ENCODE measurements around the gene PEX5. TPM values are rescaled to one million over a fixed set of nuclear protein-coding genes. Genes with fewer than 3 reads are reported as not detected.

Gene PEX5
- total RNA-seq, 2 experiments from 2014 or later, result 26.0 to 27.9 TPM

DNA sequence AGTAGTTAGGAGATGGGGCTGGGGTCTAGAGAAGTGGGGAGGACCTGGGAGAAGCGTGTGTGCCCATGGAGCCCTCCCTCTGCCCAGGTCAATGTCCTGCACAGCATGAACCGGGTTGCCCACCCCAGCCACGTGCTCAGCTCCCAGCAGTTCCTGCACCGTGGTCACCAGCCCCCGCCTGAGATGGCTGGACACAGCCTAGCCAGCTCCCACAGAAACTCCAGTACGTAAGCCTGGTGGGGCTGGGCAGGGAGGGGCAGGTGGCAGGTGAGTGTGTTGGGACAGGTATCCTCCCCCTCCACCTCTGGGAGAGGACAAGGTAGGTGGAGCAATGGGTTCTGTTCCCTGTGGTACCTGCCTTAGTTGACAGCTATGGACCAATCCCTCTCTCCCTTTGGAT lies 38.6 kb upstream of the PEX5 start:
- no peak for DNase-seq
- ChIA-PET CTCF (no interaction called here), POLR2A (no interaction called here)
- no peaks in the 10 kb centered on the region for H3K9me3 Mint-ChIP-seq
- no peaks in the 10 kb centered on the region for H3K27me3 Mint-ChIP-seq
- peaks cover 17% of the 10 kb centered on the region for H3K36me3 Mint-ChIP-seq
- intact Hi-C loops (cut with micrococcal nuclease), result no loop called here
- no peaks in the 10 kb centered on the region for H3K4me1 Mint-ChIP-seq (ENCODE audit: low read depth)
- no peak overlapping the region for H3K27ac Mint-ChIP-seq
- H3K4me3 Mint-ChIP-seq, result no peak overlapping the region

- H3K9me3 Mint-ChIP-seq, result no peaks in the 10 kb centered on the region
- CTCF ChIA-PET, result no interaction called here
- no peaks in the 10 kb centered on the region for H3K4me1 Mint-ChIP-seq (ENCODE audit: low read depth)
- no peaks in the 10 kb centered on the region for H3K27me3 Mint-ChIP-seq
- H3K36me3 Mint-ChIP-seq, result peaks cover 16% of the 10 kb centered on the region
- POLR2A ChIA-PET, result no interaction called here
- intact Hi-C loops (cut with micrococcal nuclease), result no loop called here
- no peak for DNase-seq
- no peak overlapping the region for H3K27ac Mint-ChIP-seq
- H3K4me3 Mint-ChIP-seq, result no peak overlapping the region
These were observed 38.0 kb upstream of the PEX5 start for GRCh38 chr12:7151532-7151931.

DNA sequence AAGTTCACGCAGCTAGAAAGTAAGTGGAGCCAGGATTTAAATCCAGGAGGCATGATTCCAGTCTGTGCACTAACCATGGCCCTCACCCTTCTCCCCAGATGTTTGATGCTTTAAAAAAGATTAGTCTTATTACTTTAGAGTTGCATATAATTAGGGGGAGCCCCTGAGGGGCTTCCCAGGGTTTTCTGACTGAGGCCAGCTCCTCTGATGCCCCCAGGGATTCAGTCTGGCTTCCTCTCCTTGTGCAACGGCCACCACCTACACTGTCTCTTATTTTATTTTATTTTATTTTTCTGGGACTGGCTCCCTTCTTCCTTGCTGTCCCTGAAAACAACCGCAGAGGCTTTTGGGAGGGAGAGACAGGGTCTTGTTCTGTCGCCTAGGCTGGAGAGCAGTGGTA lies 36.7 kb upstream of the PEX5 start:
- intact Hi-C loops (cut with micrococcal nuclease), result no loop called here

GRCh38 chr12:7154042-7154441 lies 35.4 kb upstream of the PEX5 start:
- Mint-ChIP-seq H3K4me3 (no peak overlapping the region), H3K9me3 (no peaks in the 10 kb centered on the region), H3K27me3 (no peaks in the 10 kb centered on the region), H3K4me1 (ENCODE audit: low read depth) (no peaks in the 10 kb centered on the region), H3K36me3 (peaks cover 11% of the 10 kb centered on the region), H3K27ac (no peak overlapping the region)
- no peak for DNase-seq
- ChIA-PET CTCF (interaction anchor here (1.0 to 1.9 kb wide), 2 partner anchors 9 to 12 kb away, joined by 4 read pairs; no protein-coding TSS in a partner anchor), POLR2A (no interaction called here)
- intact Hi-C loops (cut with micrococcal nuclease), result no loop called here

More for the DNA sequence above, 36.7 kb upstream of the PEX5 start:
- DNase-seq, result no peak
- Mint-ChIP-seq H3K36me3 (peaks cover 15% of the 10 kb centered on the region), H3K9me3 (no peaks in the 10 kb centered on the region), H3K27ac (no peak overlapping the region), H3K27me3 (no peaks in the 10 kb centered on the region), H3K4me1 (ENCODE audit: low read depth) (no peaks in the 10 kb centered on the region), H3K4me3 (no peak overlapping the region)
- ChIA-PET CTCF (interaction anchor here (0.6 to 0.8 kb wide), 2 partner anchors 9 kb away, joined by 3 to 4 read pairs; no protein-coding TSS in a partner anchor), POLR2A (no interaction called here)

DNA sequence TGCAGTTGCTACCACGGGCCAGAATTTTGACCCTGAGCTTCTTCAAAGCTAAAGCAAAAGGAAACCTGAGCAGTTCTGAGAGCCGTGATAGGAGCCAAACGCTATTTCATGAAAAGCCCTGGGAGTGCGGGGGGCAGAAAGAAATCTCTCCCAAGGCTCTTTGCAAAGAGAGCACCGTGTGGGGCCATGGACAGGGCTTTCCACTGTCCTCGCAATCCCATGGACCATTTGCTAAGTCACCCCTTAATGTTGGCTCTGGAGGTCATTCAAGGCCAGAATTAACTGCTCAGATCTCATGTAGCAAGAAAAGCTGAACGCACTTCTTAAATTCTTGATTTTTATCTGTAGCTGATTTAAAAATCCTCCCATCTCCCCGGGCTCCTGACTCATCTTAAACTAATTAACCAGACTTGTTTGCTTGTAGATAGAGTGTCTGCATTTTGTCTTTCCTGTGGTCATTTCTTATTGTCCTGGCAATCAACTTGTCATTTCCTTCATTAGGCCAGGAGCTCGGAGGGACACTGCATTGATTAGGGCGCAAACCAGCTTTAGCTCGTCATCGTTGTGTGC lies 34.5 kb upstream of the PEX5 start:
- ChIA-PET CTCF (interaction anchor here (1.0 to 1.9 kb wide), 2 partner anchors 10 to 13 kb away, joined by 4 read pairs; no protein-coding TSS in a partner anchor), POLR2A (no interaction called here)
- intact Hi-C loops (cut with micrococcal nuclease), result no loop called here
- Mint-ChIP-seq H3K36me3 (peaks cover 8% of the 10 kb centered on the region), H3K4me3 (no peak overlapping the region), H3K27me3 (no peaks in the 10 kb centered on the region), H3K4me1 (ENCODE audit: low read depth) (no peaks in the 10 kb centered on the region), H3K9me3 (no peaks in the 10 kb centered on the region), H3K27ac (no peak overlapping the region)
- no peak for DNase-seq

- Mint-ChIP-seq H3K4me3 (no peak overlapping the region), H3K9me3 (no peaks in the 10 kb centered on the region), H3K4me1 (ENCODE audit: low read depth) (no peaks in the 10 kb centered on the region), H3K27ac (no peak overlapping the region), H3K27me3 (no peaks in the 10 kb centered on the region), H3K36me3 (peaks cover 8% of the 10 kb centered on the region)
- intact Hi-C loops (cut with micrococcal nuclease), result no loop called here
- ChIA-PET POLR2A (no interaction called here), CTCF (no interaction called here)
- no peak for DNase-seq
These were observed 33.9 kb upstream of the PEX5 start for GRCh38 chr12:7155471-7156034.

DNA sequence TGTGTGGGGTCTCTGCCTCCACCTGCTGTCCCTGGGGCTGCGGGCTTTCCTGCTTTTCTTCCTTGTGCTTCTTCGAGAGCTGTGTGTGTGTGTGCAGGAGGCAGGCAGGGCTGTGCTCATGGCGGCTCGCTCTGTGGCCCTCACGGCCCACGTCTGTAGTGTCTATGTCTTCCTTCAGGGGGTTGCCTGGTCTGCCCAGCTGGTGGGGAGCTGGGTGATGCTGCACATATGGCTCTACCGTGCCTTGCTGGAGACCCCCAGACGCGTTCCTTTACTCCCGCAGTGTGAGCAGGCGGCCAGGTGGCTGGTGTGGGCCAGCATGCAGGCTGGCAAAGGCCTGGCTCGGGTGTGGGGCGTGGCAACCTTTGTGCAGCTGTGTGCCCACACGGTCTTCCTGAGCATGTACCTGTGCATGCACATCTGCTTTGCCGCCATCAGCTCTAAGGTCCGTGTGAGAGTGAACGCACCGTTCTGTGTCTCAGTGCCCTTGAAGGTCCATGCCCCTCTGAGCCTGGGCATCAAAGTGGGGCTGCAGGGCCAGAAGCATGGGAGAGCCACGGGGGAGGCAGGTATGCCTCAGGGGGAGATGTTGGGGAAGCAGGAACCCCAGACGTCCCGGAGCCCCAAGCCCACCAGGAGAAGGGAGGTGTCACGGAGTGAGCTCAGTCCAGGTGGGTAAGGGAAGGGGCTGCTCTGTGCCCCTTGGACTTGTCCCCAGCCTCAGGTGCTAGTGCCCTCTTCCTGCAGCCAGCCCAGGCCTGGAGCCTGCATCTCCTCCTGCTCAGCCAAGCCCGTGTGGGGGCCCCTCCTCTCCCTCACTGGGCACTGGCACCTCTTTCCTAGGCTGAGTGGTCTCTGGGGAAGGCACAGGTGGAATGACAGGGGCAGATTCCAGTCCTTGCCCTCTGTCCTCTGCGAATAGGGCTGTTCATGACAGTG lies 33.0 kb upstream of the PEX5 start:
- H3K27me3 Mint-ChIP-seq, result no peaks in the 10 kb centered on the region
- H3K36me3 Mint-ChIP-seq, result peaks cover 5% of the 10 kb centered on the region
- intact Hi-C loops (cut with micrococcal nuclease), result no loop called here
- H3K9me3 Mint-ChIP-seq, result no peaks in the 10 kb centered on the region
- POLR2A ChIA-PET, result no interaction called here
- H3K27ac Mint-ChIP-seq, result no peak overlapping the region
- CTCF ChIA-PET, result no interaction called here
- no peak for DNase-seq
- no peaks in the 10 kb centered on the region for H3K4me1 Mint-ChIP-seq (ENCODE audit: low read depth)
- H3K4me3 Mint-ChIP-seq, result no peak overlapping the region

DNA sequence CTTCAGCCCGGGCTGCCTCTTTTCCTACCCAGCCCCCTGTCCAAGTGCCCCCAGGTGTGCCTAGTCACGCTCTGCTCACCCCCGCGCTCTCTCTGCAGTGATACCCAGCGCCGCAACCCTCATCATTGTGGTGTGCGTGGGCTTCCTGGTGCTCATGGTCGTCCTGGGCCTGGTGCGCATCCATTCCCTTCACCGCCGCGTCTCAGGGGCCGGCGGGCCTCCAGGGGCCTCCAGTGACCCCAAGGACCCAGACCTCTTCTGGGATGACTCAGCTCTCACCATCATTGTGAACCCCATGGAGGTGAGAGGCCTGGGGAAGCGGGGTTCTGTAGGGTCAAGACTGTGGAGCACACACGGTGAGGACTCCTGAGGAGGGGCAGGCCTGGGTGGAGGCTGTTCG lies 32.1 kb upstream of the PEX5 start:
- DNase-seq, result no peak
- no peak overlapping the region for H3K4me3 Mint-ChIP-seq
- H3K36me3 Mint-ChIP-seq, result peaks cover 5% of the 10 kb centered on the region
- intact Hi-C loops (cut with micrococcal nuclease), result no loop called here
- POLR2A ChIA-PET, result no interaction called here
- no peak overlapping the region for H3K27ac Mint-ChIP-seq
- H3K4me1 Mint-ChIP-seq (ENCODE audit: low read depth), result peaks cover under 1% of the 10 kb centered on the region
- CTCF ChIA-PET, result no interaction called here
- H3K9me3 Mint-ChIP-seq, result no peaks in the 10 kb centered on the region
- no peaks in the 10 kb centered on the region for H3K27me3 Mint-ChIP-seq

DNA sequence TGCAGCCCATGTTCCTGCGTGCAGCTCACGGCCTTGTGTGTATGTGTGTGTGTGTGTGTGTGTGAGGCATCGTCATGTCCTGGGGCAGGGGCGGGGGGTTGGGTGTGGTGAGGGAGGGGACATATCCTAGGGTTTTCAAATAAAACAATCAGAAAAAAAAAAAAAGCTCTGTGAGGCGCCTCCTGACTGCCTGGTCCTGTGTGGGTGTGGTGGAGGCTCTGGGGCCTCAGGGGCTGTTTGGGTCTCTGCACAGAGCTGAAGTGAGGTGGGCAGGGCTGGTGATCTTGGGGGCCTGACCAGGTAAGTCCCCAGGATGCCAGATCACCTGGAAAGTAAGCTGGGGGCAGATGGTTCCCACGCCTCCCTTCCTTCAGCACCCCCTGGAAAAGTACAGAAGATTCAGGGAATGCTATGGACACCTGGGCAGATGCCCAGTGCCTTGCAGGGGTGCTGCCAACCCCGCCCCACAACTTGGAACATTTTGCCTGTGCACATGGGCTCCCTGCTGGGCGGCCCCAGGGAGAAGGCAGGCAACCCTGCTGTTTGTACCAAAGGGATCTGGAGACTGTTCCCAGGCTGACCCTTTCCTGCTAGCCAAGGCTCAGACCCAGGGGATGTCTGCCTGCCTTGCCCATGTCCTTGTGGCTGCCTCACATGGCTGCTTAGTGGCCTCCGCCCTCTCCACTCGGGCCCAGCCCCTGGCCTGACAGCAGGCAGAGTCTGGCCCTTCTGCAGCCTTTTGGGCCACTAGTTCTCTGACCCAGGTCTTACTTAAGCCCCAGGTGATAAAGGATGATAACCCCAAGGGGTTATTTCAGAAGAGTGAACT lies 30.5 kb upstream of the PEX5 start:
- Mint-ChIP-seq H3K4me3 (no peak overlapping the region), H3K27me3 (peaks cover 4% of the 10 kb centered on the region), H3K27ac (no peak overlapping the region), H3K36me3 (peaks cover 5% of the 10 kb centered on the region), H3K4me1 (ENCODE audit: low read depth) (peaks cover 8% of the 10 kb centered on the region), H3K9me3 (no peaks in the 10 kb centered on the region)
- ChIA-PET CTCF (no interaction called here), POLR2A (no interaction called here)
- intact Hi-C loops (cut with micrococcal nuclease), result no loop called here
- no peak for DNase-seq

DNA sequence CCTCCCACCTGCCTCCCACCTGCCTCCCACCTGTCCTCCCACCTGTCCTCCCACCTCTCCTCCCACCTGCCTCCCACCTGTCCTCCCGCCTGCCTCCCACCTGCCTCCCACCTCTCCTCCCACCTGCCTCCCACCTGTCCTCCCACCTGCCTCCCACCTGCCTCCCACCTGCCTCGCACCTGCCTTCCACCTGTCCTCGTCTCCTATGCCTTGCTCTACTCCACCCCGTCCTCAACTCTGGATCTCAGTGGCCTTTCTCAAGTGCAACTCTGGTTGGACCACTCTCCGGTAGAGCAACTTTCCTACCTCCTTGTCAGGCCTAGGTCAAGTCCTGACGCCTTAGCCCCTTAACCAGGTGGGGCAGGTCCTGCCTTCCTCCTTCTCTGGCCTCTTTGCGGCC lies 29.3 kb upstream of the PEX5 start:
- peaks cover 8% of the 10 kb centered on the region for H3K4me1 Mint-ChIP-seq (ENCODE audit: low read depth)
- no peak overlapping the region for H3K4me3 Mint-ChIP-seq
- intact Hi-C loops (cut with micrococcal nuclease), result no loop called here
- DNase-seq, result no peak
- H3K9me3 Mint-ChIP-seq, result no peaks in the 10 kb centered on the region
- H3K27ac Mint-ChIP-seq, result no peak overlapping the region
- H3K27me3 Mint-ChIP-seq, result peaks cover 6% of the 10 kb centered on the region
- peaks cover 3% of the 10 kb centered on the region for H3K36me3 Mint-ChIP-seq
- CTCF ChIA-PET, result interaction anchor here (1.2 kb wide), 1 partner anchor 11 kb away, joined by 3 read pairs; no protein-coding TSS in a partner anchor
- POLR2A ChIA-PET, result no interaction called here

- Mint-ChIP-seq H3K9me3 (no peaks in the 10 kb centered on the region), H3K36me3 (no peaks in the 10 kb centered on the region), H3K27me3 (peaks cover 6% of the 10 kb centered on the region), H3K4me3 (no peak overlapping the region), H3K4me1 (ENCODE audit: low read depth) (peaks cover 8% of the 10 kb centered on the region), H3K27ac (no peak overlapping the region)
- ChIA-PET POLR2A (no interaction called here), CTCF (interaction anchor here (1.2 to 1.7 kb wide), 3 partner anchors 10 to 19 kb away, joined by 3 to 10 read pairs (median 3); no protein-coding TSS in a partner anchor)
- intact Hi-C loops (cut with micrococcal nuclease), result no loop called here
- no peak for DNase-seq
These were observed 28.2 kb upstream of the PEX5 start for GRCh38 chr12:7161327-7161726.

GRCh38 chr12:7161811-7162210 lies 27.7 kb upstream of the PEX5 start:
- Mint-ChIP-seq H3K4me1 (ENCODE audit: low read depth) (peaks cover 8% of the 10 kb centered on the region), H3K27me3 (peaks cover 9% of the 10 kb centered on the region), H3K4me3 (no peak overlapping the region), H3K27ac (no peak overlapping the region), H3K36me3 (no peaks in the 10 kb centered on the region), H3K9me3 (no peaks in the 10 kb centered on the region)
- ChIA-PET CTCF (interaction anchor here (0.6 to 1.7 kb wide), 4 partner anchors 9 to 20 kb away, joined by 3 to 10 read pairs (median 4); no protein-coding TSS in a partner anchor), POLR2A (no interaction called here)
- DNase-seq, result no peak
- intact Hi-C loops (cut with micrococcal nuclease), result no loop called here
